HG03103 (cell line): Measurements from ENCODE around the gene PPIP5K2.
A peak's percentile ranks its signal among the peaks of the same experiment; 100 is the strongest.
"Not testable (repeated sequence)": the region's sequence is repeated elsewhere in the genome, so short reads cannot be mapped to it uniquely, and the experiment has no call there.

Experiments
- ATAC-seq: cut with Tn5 transposase; IDR thresholded peaks from one replicate; pipeline ENCODE4 v1.9.1; 2021; ENCODE audit warnings: low read depth; ENCODE audit not compliant: unreplicated experiment

Gene PPIP5K2

DNA sequence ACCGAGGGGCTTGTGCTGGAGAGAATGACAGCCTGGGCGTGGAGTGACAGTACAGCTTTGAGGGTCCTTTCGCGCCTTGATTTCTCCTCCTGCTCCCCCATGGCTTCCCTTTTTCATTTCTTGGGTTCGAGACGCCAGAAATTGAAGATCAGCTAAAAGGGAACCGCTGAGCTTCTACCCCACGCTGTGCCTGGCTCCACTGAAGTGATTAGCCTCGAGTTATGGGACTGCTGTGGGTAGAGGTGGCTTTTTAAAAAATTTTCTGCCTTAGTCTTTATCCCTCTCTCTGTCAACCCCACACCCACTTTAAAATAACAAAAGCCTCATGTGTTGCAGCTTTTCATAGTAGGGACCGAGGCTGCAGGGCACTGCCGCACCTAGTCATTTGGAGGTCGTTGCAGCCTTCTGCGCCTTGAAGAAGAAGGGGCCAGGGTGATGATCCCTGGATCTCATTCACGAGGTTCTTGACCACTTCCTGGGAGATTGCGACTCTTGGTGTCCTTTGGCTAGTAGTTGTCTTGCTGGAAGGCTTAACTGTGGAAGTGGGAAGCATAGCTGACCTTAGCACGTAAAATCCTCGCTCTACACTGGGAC is 603 bp downstream of the PPIP5K2 start:
- ATAC-seq: no peak

DNA sequence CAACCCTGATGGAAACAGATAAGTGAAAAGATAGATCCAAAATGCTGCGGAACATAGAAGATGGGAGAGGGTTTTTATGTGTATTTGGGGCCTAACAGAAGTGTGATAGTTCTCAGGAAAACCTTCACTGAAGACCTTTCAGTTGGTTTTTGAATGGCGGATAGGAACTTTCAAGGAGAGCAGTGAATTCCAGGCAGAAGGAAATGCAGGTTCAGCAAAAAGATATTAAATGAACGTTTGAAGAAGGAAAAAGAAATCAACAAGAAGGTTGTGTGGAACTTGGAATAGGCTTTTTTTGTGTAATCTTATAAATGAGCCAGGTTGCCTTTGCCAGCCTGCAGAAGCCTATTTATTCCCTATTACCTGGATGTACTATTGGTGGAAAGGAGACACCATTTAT is 2.1 kb downstream of the PPIP5K2 start:
- no peak for ATAC-seq

DNA sequence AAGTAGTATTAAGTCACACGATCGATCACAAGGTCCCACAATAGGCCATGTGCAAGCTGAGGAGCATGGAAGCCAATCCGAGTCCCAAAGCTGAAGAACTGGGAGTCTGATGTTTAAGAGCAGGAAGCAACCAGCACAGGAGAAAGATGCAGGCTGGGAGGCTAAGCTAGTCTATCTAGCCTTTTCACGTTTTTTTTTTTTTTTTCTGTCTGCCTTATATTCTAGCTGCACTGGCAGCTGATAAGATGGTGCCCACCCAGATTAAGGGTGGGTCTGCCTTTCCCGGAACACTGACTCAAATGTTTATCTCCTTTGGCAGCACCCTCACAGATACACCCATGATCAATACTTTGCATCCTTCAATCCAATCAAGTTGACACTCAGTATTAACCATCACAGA is 6.5 kb downstream of the PPIP5K2 start:
- no peak for ATAC-seq

DNA sequence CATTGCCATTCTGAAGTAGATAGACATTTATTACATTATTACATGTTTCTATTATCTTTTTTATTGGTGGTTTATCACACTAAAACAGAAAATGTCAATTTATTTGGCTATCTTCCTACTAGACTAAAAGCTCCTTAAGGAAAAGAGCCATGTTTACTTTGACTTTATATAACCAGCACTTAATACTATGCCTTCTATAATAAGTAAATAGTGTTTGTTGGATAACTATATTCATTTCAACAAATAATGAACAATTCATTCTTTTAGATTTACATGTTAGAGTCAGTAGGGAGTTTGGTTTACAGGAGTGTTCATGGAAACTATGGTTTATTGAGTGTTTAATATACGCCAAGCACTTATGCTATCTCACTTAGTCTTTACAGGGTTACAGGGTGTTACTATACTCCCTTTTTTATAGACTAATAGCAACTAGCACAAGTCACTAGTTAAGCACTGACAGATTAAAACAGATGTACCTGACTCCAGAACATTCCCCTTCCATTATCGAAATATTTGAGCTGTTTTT is 7.3 kb downstream of the PPIP5K2 start:
- no peak for ATAC-seq

DNA sequence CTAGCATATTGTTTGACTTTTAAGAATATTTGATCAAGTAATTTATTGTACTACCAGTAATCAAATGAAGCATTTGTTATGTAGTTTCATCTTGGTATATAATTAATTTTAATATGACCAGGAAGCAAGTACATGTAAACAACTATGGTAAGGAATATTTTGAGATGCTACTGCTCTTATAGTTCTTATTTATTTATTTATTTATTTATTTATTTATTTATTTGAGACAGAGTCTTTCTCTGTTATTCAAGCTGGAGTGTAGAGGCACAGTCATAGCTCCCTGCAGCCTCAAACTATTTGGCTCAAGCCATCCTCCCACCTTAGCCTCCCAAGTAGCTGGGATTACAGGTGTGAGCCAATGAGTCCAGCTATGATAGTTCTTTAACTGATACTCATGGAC is 8.1 kb downstream of the PPIP5K2 start:
- no peak for ATAC-seq

DNA sequence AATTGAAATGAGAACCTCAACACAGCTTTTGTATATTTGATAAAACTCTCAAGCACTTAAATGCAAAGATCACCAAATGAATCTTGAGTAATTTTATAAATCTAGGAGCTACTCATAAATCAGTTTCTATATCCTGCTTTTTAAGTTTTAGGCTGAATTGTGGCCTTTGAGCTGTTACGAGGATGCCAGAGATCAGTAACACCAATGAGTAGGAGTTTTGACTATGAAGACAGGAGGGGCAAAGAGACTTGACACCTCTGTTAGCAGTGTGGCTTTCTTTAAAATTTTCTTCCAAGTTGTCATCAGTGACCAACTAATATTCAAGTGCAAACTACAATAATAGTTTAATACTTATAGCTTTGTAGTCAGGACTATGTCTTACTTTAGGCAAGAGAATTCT is 12.6 kb downstream of the PPIP5K2 start:
- no peak for ATAC-seq

DNA sequence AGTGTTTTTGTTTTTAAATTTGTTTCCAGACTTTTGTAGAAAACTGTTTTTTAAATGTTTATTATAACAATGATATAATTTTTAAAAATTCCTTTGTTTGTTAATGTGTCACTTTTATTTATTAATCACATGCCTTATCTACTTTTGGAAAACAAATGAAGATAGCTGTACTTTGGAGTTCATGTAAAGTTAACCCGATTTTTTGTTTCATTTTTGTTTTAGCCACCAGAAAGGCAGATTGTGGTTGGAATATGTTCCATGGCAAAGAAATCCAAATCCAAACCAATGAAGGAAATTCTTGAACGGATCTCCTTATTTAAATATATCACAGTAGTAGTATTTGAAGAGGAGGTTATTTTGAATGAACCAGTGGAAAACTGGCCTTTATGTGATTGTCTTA is 13.1 kb downstream of the PPIP5K2 start:
- ATAC-seq: no peak

DNA sequence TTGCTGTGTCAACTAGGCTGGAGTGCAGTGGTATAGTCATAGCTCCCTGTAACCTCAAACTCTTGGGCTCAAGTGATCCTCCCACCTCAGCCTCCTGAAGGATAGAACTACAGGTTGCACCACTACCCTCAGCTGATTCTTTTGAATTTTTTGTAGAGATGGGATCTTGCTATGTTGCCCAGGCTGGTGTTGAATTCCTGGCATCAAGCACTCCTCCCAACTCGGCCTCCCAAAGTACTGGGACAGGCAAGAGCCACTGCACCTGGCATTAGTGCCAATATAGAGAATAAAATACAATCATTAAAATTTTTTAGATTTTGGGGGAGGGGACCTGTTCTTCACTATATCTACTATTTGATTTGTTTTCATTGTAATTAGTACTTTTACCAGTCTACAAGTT is 15.4 kb downstream of the PPIP5K2 start:
- no peak for ATAC-seq

DNA sequence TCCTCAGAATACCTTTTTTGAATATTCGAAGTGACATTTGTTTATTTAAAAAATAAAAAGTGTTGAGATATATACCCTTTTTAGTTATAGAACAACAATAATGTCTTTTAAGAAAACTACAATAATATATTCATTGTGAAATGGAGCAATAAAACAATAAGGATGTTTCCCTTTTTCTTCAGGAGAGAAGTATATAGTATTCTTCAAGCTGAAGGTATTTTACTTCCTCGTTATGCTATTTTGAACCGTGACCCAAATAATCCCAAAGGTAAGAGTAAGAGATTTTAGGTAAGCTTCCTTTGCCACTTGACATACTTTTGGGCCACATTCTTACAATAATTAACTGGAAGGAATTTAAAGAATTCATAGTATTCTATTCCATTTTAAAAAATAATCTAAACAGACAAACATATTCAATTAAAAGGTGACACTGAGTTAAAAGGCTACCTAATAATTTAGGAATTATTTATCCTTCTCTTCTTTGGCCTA is 18.1 kb downstream of the PPIP5K2 start:
- ATAC-seq: no peak

DNA sequence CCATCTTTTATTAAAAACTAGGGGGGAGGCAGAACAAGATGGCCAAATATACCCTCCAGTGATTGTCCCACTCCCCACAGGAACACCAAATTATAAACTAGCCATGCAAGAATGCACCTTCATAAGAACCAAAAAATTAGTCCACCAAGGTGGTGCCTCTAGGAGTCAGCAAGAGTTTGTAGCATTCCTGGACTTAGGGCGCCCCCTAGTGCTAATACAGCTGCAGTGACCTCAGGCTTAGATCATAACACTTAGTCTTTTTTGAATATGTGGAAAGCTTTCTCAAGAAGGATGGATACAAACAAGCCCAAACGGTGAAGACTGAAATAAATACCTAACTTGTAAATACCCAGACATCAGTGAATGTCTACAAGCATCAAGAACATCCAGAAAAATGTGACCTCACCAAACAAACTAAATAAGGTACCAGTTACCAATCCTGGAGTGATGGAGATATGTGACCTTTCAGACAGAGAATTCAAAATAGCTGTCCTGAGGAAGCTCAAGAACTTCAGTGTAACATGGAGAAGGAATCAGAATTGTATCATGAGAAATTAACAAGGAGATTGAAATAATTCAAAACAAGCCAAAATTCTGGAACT is 19.3 kb downstream of the PPIP5K2 start:
- peak; percentile 96 for ATAC-seq

DNA sequence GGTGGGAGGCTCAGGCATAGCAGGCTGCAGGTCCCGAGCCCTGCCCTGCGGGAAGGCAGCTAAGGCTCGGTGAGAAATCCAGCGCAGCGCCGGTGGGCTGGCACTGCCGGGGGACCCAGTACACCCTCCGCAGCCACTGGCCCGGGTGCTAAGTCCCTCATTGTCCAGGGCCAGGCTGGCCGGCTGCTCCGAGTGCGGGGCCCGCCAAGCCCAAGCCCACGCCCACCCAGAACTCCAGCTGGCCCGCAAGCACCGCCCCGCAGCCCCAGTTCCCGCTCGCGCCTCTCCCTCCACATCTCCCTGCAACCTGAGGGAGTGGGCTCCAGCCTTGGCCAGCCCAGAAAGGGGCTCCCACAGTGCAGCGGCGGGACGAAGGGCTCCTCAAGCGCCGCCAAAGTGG is 22.0 kb downstream of the PPIP5K2 start:
- ATAC-seq: not testable (repeated sequence)

DNA sequence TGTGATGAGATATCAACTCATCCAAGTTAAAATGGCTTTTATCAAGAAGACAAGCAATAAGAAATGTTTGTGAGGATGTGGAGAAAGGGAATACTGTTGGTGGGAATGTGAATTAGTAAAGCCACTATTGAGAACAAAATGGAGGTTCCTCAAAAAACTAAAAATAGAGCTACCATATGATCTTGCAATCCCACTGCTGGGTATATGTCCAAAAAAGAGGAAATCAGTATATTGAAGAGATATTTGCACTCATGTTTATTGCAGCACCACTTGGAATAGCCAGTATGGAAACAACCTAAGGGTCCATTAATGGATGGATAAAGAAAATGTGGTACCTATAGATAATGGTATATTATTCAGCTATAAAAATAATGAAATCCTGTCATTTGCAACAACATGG is 25.1 kb downstream of the PPIP5K2 start:
- ATAC-seq: no peak

DNA sequence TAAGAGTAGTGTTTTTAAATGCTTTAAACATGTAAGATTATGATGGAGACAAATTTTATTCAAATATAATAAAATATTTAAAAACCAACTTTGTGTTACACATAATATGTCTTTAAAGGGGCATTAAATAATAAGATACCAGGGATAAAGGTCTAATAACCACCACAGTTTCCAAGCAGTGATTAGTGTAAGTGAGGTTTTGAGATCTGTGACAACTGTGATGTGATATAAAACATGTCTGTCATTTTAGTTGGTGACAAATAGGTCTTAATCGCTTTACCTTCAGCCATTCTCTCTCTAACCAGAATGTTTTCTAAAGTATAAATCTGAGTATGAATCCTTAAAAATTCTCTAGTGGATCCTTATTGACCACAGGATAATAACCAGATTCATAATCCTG is 28.1 kb downstream of the PPIP5K2 start:
- ATAC-seq: no peak

DNA sequence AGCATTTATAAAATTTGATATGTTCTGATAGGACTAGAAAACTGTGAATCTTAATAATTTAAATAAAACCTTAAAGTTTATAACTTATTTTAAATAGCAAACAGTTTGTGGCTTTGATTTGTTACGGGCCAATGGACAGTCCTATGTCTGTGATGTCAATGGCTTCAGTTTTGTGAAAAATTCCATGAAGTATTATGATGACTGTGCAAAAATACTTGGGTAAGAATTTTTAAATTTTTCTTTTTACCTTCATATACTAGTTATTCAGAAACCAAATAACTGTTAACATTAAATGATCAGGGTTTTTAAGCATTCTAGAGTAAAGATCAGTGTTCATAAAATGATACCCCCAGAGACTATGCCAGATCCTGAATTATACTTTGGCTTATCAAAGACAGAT is 31.1 kb downstream of the PPIP5K2 start:
- no peak for ATAC-seq

DNA sequence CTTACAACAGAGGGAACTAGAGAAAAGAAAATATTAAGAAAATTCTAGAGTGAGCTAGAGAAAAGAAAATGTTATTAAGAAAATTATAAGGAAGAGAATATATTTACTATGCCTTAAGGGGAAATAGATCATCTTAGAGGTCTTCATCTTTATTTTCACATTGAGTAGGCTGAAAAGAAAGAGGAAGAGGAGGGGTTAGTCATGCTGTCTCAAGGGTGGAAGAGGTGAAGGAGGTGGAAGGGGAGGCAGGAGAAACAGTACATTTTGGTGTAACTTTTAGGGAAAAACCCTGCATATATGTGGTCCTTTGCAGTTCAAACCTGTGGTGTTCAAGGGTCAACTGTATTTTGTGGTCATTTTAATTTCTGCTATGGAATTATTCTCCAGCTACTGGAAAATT is 46.6 kb downstream of the PPIP5K2 start:
- ATAC-seq: no peak

DNA sequence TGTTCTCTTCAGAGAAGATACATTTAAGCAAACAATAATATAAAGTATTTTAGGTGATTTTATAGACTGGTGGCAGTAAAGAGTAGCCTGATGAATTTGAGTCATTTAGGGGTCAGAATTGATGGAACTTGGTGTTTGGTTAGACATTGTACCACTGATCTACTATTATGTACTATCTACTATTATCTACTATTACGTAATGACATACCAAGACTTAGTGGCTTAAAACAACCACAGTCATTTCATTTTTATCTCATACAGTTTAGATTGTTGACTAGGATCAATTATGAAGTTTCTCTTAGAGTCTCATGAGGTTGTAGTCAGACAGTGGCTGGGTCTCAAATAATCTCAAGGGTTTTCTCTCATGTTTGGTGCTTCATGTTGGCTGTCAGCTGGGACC is 54.0 kb downstream of the PPIP5K2 start:
- ATAC-seq: no peak

DNA sequence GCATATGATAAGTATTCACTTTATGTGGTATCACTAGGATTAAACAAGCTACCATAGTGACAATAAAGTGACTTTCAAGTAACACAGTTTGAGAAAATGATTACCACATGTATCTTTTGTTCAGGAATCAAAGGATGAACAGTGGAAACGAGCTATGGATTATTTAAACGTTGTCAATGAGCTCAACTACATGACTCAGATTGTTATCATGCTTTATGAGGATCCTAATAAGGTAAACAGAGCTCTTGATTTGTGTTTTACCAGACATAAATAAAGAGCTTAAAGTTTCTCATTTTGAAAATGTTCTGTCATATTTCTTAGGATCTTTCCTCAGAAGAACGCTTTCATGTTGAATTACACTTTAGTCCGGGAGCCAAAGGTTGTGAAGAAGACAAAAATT is 57.4 kb downstream of the PPIP5K2 start:
- ATAC-seq: no peak

DNA sequence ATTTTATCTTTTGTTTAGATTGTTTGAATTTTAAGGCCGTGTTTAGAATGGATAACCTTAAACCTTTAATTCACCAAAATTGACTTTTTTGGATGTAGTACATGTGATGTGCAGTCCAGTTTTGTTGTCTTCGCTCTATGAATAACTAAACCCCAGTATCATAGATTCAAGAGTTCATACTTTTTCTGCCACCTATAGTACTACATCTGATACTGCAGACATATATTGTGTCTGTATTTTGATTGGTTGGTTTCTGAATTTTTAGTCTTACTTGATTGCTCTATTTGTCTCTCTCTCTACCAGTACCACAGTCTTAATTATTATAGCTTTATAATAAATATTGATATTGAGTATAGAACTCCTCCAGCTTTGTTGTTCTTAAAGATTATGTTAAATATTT is 58.1 kb downstream of the PPIP5K2 start:
- ATAC-seq: no peak

DNA sequence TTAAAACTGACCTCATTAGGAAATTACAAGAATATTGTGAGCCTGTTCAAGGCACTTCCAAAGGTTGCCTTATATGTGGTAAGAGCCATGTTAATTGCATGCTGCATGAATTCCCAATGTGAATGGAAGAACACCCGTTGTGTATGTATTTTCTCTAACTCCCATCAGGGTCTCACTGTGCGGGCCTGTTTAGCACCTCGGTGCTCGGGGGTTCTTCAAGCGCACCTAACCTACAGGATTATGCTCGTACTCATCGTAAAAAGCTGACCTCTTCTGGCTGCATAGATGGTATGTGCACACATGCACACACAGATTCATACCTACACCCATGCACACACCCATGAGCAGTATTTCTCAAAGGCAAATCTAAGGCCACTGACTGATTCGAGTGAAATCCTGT is 66.1 kb downstream of the PPIP5K2 start:
- no peak for ATAC-seq

DNA sequence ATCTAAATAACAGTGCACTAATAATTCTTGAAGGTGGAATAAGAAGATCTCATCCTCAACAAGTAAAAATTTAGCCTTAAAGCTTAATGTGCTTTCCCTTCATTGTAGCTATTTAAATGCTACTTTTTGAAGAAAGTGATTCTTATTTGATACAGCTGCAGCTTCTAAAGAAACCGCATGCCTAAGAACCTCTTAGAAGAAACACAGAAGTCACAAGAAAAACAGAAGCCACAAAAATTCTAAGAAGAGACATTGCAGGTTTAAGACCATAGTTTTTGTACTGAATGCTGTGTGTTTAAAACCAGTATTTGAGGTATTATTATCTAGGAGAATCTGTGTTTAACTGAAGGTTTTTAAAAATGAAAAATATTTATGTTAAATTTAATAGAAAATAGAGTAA is 68.3 kb downstream of the PPIP5K2 start:
- ATAC-seq: no peak

DNA sequence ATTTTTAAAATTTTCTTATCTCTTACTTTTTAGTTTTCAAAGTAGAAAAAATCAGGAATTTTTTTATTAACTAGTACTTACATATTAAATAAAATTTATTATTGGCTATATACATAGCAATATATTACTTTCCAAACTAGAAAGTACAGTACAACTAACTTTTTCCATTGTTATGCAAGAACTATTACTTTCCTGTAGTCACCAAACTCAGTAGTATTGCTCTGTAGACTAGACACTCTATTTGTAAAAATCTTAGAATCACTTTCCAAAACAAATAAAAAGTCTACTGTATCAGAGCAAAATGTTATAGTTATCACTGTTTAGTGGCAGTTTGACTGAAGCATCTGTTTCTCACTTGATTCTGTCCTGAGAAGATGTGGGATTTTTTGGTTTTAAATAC is 83.1 kb downstream of the PPIP5K2 start:
- no peak for ATAC-seq

DNA sequence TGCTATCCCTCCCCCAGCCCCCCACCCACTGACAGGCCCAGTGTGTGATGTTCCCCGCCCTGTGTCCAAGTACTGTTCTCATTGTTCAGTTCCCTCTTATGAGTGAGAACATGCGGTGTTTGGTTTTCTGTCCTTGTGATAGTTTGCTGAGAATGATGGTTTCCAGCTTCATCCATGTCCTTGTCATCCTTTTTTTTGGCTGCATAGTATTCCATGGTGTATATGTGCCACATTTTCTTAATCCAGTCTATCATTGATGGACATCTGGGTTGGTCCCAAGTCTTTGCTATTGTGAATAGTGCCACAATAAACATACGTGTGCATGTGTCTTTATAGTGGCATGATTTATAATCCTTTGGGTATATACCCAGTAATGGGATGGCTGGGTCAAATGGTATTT is 84.9 kb downstream of the PPIP5K2 start:
- not testable (repeated sequence) for ATAC-seq
